NCI-H2227 (cell line): ENCODE data around the gene AACS.
"Not testable (repeated sequence)": the region's sequence is repeated elsewhere in the genome, so short reads cannot be mapped to it uniquely, and the experiment has no call there.

Experiments used
- DNase-seq: peaks from one replicate; lab custom pipeline; 2025; ENCODE audit not compliant: unreplicated experiment; lab: John Stamatoyannopoulos, UW

Gene AACS

DNA sequence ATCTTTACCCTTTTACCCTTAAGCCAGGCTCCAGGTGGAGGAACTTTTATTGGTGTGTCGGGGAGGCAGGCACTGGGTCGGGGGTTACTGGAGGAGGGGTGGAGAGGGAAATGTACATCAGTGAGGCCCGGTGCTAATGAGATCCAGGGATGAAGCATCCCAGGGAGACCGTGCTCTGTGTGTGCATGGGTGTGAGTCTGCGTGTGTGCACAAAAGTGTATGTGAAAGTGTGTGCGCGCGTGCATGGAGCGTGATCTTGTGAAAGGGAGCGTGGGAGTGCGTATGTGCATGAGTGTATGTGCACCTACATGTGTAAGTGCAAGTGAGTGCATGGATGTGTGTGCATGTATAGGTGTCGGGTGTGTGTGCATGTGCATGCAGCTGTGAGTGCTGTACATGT is 55.3 kb downstream of the AACS start:
- DNase-seq: no peak

DNA sequence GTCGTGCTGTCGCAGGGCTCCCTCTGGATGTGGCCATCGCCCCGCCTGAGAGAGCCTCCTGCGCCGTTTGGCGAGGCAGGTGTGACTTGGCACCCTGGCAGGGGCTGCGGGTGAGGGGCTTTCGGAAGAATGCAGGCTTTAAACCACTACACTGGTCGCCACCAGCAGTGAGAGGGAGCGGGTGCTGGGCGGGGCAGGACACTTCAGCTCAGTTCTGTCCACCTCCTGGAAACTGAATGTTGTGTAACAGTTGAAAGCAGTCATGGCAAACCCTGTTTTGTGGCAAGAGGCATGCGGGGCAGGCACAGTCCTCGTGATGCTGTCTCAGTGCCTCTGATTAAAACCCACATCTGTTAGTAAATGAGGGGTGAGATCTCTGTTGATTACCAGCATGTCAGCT is 55.9 kb downstream of the AACS start:
- no peak for DNase-seq

DNA sequence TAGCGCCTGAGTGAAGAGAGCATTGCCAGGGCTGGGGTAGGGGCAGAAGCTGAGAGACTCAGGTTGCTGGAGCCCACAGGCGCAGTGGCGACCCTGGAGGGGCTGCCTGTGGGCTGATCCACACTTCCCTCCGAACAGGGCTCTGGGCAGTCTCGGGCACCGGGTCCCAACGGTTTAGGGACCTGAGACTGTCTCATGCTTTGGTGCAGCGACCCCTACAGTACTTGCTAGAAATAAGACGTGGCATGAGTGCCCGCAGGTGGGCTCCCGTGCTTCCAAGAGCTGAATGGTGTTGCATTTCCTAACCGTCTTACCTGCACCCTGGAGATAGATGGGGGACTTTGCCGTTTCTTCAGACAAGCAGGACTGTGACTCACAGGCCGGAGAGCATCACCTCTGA is 57.4 kb downstream of the AACS start:
- DNase-seq: no peak

DNA sequence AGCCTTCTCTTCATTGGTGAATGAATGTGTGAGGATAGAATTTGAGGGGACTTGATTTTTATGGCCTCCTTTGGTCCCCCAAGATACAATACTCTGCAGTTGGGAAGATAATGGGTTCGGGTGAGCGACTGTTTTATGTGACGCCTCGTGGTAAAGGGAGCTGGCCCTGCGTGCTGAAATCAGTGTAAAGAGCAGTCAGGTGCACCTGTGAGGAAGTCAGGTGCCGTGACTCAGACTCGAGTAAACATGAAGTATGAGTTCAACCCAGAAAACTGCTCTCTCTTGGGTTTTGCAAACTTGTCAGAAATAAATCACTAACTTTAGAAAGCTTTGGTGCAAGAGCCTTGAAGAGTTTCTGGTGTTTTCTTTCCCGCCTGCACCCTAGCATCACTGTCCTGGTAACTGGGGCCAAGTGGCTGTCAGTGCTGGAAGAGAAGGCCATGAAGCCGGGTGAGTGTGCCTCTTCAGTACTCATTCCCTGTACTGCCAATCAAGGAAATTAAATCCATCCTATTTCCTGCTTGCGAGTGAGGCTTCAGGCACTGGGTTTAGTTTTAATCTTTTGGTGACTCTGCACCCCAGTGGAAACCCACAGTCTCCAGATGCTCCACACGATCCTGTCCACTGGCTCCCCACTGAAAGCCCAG is 59.2 kb downstream of the AACS start:
- no peak for DNase-seq

DNA sequence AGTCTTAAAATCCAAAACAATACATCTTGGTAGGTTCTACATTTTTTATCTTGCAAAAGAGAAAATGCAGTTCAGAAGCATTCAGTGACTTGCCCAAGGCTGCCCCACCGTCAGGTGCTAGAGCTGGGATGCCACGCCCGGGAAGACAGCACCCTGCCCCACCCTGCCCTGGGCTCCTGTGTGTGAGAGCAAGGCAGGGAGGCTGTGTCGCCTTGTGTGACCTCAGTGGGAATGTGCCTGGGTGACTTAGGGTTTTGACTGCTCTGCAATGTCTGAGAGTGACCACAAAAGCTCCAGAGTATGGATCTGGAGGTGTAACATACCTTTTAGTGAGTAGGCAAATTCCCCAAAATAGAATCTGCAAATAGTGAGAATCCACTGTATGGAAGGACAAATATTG is 60.0 kb downstream of the AACS start:
- DNase-seq: no peak

DNA sequence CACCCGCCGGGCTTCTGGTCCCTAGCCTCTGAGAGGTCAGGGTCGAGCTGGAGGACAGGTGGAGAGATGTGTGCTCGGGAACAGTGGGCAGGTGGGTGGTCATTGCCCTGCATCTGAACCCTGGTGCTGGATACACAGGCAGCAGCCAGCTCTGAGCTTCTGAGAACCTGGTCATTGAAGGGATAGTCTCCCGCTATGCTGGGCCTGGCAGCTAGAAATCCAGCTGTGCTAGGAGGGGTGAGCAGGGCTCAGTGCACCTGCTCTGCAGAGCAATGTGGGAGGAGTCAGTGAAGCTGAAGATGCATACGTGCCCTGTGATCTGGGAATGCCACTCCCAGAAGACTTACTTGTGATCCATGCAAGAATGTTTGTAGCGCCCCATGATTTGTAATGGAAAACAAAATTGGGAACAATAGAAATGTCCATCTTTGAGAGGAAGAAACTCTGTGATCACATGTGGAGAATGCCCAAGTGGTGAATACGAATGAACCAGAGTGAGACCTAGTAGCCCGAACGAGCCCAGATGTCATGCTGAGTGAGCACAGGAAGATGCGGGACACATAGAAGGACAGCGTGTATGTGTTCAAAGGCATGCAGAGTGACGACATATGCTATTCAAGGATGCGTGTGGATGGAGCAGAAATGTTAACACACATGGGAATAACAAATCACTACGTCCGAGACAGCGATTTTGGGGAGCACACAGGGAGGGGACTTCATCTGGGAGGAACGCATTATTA is 63.4 kb downstream of the AACS start:
- no peak for DNase-seq

DNA sequence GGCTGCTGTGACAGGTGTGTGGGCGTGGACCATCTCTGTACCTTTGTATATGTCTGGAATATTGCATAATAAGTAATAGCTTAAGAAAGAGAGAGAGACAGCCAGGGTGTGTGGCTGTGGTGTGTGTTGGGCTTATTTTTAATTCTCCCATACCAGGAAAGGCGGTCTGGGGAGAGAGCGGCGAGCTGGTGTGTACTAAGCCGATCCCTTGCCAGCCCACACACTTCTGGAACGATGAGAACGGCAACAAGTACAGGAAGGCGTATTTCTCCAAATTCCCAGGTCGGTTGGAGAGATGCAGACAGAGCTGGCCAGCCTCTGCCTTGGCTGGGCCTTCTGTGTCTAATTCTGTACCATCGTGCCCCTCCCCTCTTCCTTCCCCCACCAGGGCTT is 63.9 kb downstream of the AACS start:
- no peak for DNase-seq

DNA sequence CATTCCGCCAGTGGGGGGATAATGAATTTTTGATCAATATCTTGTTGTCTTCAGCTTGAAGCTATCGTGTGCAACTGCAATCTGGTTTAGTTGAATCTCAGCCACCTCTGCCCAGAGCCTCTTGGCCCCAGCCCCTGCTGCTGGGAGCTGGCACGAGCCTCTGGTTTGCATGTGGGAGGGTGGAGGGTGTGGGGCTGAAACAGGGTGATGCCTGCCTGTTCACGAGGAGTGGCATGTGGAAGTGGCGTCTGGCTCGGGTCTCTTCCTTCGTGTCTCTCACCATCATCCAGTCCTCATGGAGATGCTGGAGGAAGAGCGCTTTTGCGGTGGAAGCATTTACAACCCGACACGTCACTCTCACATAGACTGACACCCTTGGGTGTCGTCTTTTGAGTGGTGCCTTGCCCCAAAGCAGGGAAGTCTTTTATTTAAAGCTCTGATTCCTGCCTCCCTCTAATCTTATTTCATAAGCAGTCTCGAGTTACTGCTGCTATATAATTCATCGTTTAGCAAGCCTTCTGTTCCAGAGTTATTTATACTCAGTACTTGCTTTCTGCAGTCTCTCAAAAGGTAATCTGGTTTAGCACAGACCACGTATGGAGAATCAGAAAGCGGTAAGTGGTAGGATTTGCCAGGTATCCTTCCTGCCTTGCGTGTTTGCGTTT is 64.5 kb downstream of the AACS start:
- no peak for DNase-seq

DNA sequence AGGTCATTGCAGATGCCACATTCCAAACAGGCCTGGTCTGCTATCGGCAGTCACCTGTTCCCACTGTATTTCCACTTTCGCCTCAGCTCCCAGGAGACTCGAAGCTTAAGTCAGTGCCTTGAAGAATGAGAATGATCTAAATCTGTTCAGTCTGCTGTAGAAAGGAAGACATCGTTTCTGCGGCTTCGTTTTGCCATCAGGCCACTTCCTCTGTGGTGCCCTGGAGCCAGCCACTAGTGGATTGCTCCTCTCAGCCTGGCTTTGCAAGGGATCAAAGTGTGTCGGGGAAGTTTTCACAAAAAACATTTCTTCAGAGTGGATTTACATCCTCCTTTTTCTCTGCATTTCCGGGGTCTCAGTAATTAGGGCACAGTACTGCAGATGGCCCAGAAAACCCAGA is 66.7 kb downstream of the AACS start:
- no peak for DNase-seq

DNA sequence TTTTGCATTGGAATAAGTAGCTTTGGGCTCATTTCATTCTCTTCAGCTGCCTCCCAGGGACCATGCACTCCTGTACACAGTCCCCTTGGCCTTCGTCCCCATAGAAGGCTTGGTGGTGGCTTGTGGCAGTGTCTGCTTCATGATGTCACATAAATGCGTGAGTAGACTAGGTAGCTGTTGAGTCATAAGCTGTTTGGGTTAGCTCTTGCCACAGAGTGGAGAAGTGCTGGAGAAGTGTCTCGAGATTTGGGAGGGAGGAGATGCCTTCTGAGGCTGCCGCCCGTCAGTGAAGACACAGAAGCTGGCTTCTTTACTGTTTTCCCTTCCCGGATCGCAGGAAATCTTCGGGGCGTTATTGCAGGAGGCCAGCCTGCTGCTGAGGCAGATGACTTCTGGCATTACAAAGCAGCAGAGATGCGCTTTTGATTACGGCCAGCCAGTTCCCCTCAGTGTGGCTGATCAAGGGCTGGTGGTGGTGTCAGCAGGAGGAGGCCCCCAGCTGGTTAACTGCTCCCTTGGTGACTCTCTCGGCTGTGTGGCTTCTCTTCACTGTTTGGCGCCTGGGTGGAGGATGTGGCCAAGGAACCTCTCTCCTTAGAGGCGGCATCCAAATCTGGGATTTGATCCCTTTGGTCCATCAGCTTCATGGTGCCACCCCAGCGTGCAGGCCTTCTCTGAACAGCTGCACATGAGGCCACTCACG is 67.6 kb downstream of the AACS start:
- DNase-seq: no peak

DNA sequence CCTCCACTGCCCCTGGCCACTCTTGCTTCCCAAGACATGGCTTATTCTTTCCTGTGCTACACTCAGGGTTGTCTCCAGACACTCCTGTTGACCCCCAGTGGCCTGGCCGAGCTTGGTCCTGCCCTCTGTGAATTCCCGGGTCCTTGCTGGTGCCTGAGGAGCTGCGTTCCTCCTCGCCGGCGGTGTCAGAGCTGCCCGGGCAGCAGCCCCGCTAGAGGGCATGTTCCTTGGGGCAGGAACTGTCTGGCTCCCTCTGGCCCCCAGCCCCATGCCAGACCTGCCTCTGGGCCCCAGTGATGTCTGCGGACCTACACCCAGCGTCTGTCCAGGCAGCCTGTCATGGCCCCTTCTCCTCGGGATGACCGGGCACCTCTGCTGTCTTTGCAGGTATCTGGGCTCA is 68.4 kb downstream of the AACS start:
- no peak for DNase-seq

DNA sequence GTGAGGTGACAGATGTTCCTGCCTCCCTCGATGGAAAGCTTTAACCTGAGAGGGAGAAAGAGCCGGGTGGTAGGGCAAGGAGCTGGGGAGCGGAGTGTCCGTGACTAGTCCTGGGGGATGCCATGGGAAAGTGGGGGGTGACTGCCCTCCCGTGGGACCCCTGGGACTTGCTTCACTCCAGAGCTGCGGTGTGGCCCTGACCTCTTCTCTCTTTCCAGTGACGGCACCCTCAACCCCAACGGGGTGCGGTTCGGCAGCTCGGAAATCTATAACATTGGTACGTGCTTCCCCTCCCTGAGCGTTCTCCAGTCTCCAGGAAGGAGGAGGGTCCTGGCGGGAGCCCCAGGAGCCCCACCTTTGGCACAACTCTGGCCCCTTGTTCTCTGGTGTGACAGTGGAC is 69.3 kb downstream of the AACS start:
- no peak for DNase-seq

DNA sequence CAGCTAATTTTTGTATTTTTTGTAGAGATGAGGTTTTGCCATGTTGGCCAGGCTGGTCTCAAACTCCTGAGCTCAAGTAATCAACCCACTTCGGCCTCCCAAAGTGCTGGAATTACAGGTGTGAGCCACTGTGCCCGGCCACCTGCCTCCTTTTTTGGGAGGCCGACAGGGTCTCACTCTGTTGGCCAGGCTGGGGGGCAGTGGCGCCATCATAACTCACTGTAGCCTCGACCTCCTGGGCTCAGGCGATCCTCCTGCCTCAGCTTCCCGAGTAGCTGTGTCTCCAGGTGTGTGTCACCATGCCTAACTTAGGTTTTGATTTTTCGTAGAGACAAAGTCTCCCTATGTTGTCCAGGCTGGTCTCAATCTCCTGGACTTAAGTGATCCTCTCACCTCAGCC is 70.7 kb downstream of the AACS start:
- DNase-seq: no peak

DNA sequence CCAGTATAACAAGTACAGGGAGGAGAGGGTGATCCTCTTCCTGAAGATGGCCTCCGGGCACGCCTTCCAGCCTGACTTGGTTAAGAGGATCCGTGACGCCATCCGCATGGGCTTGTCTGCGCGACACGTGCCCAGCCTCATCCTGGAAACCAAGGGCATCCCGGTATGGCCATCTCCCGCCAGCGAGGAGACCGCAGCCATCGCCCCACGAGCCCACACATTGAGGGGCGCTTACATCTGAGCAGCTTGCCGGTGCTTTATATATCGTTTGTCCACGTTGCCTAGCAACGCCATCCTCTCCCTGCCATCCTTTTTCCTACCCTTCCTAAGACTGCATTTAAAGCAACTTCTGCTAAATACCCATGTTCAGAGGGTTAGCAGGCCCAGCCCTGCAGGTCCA is 71.5 kb downstream of the AACS start:
- DNase-seq: no peak

DNA sequence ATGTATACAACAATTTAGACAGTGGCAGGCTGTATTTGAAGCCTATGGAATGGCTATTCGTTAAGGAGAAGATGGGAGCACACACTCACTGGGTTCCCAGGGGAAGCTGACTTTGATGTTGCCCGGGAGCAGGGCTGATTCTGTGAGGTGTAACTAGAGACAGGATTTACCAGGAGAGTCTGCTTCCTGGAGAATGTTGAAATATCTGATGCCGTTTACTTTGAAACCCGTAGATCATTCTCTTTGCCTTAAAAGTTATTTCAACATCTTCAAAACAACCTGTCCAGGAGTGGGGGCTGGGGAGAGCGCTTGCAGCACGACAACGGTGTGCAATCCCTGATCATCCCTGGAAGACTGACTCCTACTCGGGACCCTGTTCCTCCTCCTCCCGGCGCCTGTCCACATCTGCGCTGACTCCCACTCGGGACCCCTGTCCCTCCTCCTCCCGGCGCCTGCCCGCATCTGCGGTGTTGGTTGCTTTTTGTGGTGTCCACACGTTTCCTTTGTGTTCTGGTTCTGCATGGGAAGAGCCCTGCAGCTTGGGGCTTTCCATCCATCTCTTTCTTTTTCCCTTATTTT is 72.6 kb downstream of the AACS start:
- DNase-seq: no peak

DNA sequence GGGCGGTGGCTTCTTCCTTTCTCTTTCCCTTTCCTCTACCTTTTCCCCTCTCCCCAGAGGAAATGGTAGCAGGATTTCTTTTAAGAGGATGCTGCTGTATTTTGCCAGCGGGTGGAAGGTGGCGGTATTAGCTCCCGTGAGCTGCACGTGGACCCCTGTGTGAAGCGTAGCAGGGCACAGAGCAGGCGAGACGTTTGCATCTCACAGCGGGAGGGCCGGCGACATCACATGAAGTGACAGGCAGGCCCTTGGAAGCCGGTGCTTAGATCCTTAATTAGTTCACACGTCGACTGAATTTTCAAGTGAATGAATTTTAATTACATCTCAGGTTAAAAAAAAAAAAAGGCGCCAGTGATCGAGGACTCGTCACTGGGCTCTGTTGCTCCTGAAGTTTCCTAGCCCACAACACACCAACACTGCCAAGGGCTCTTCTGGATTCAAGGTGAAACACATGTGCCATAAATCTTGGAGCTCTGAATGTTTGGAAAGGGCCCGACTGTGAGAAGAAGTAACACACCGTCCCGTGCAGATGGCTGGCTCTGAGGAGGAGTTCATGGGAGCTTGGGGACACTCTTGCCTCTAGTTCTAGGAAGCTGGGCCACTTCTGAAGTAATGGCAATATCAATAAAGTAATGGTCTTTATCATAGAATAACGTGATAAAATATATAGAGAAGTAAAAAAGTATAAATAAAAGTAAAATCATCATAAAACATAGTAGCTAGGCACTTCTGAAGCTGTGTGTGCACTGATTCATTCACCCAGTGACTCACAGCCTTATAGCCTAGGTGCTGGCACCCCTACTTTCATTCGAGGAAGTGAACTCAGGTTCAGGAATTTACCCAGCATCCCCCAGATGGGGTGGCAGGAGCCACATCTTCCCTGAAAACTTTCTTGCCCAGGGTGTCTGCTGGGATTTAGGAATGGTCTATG is 75.3 kb downstream of the AACS start:
- DNase-seq: no peak

DNA sequence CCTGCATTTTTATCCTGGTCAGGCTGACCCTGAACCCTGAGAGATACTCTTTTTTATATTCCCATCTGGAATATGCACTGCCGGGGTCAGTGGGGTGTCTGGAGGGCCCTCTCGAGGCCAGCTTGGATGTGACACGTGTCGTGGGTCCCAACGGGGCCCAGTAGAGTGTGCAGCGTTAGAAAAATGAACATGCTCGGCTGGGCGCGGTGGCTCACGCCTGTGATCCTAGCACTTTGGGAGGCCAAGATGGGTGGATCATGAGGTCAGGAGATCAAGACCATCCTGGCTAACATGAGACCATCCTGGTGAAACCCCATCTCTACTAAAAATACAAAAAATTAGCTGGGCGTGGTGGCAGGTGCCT is 76.0 kb downstream of the AACS start:
- DNase-seq: not testable (repeated sequence)

DNA sequence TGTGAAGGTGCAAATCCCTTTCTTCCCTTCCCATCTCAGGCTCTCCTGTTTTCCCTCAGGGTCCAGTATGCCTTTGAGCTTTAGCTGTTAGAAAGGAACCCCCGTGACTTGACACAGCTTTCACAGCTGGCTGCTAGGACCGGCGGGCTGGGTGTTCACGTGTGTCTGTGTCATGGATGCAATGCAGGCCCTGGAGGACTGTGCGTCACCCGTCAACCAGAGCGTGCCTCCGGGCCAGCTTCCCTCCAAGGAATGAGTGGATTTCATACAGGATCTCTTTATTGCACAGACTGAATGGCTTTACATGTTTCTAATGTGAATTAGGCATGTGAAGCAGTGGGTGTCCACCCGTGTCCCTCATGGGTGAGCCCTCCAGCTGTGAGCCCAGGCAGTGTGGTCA is 77.4 kb downstream of the AACS start:
- DNase-seq: no peak

DNA sequence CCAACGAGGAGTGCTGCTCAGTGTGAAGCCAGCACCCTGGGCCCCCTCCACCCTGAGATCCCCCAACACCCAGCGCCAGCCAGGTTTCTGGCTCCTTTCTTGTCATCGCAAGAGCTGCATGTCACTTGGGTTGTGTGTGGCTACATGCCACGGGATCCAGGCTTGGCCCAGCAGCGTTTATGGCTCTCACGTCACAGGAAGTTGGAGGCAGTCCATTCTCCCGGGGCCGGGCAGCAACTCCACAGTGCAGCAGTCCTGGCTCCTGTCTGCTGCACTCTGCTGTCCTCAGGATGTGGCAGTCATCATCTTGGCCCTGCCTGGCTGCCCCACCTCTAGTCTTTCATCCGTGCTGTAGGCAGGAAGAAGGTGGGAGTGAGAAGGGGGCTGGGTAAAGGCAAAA is 78.3 kb downstream of the AACS start:
- DNase-seq: no peak

DNA sequence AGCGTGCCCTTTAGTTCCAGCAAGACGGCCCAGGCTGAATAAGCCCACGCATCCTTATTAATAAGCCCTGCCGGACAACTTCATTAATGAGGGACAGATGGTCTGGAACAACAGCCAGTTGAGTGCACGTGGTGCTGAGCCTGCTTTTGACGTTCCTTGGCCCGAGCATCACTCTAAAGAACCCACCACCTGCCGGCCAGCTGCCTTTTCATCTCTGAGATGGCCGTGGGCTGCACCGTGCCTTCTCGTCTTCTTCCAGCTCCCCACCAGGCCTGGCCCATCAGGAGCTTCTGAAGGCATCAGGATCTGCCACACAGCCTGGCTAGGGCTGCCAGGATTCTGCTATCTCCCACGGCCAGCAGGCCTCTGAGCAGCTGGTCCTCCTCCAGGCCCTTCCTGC is 80.0 kb downstream of the AACS start:
- no peak for DNase-seq

DNA sequence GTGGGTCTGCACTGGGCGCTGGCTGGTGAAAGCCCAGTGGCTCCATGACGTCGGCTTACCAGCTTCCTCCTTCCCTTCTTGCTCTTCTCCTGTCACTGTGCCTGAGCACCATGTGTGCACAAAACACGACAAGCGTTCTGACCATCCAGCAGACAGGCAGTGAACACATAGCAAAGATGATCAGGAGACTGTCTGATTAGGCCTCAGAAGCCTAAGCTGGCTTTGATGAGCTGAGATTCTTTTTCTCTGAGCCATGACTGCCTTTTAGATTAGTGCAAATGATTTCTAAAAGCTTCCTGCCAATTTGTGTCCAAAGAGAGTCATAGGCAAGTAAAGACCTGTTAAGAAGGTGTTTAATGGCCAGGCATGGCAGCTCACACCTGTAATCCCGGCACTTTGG is 83.1 kb downstream of the AACS start:
- no peak for DNase-seq
